SK-N-SH (cell line): ENCODE results near the gene FGD6. TPM values are rescaled to one million over a fixed set of nuclear protein-coding genes. Genes with fewer than 3 reads are reported as not detected.

Experiments
- CTCF ChIA-PET: fragments of 300-600, 350-600 bp; formaldehyde crosslinking; extraction: SDS; loops from one replicate; lab custom pipeline; 2021; lab: Yijun Ruan, JAX
- POLR2A ChIA-PET: fragments of 350-600 bp; sonication (Branson Sonifier 250); formaldehyde crosslinking; extraction: SDS; loops from one replicate; lab custom pipeline; 2020; ENCODE audit warnings: antibody characterized with exemption, inconsistent platforms; lab: Yijun Ruan, JAX
- DNase-seq: peaks from one replicate; pipeline ENCODE4 v3.0.0; 2012
- H2AFZ ChIP-seq: fragments of 200-600 bp; sonication (generic); 2 replicates; pipeline ENCODE4 v1.8.1; 2016; ENCODE audit warnings: antibody characterized with exemption, mild to moderate bottlenecking, low read depth
- H3F3A ChIP-seq: fragments of 200-600 bp; sonication (generic); replicated peaks from 2 replicates; pipeline ENCODE3; 2016; ENCODE audit warnings: antibody characterized with exemption, mild to moderate bottlenecking; ENCODE audit not compliant: insufficient read depth
- H3K27ac ChIP-seq, 2 experiments: fragments of 200-500 bp in 1 of 2; fragments of 200-600 bp in 1 of 2; sonication (Bioruptor generic) in 1 of 2; sonication (generic), shearing (Covaris generic) in 1 of 2; 2 replicates each; pipeline versions ENCODE4 v1.5.1 to v1.6.1; 2014 to 2016; ENCODE audit warnings: low read depth in 2 of 2, inconsistent platforms in 1 of 2, low read length in 1 of 2, mild to moderate bottlenecking in 1 of 2, mixed read lengths in 1 of 2
- H3K27me3 ChIP-seq: fragments of 200-600 bp; sonication (generic), shearing (Covaris generic); 2 replicates; pipeline ENCODE4 v1.6.1; 2016; ENCODE audit warnings: mixed run types; ENCODE audit not compliant: insufficient read depth
- H3K36me3 ChIP-seq, 2 experiments: fragments of 200-500 bp in 1 of 2; fragments of 200-600 bp in 1 of 2; sonication (Bioruptor generic) in 1 of 2; sonication (generic) in 1 of 2; replicated peaks in 1 of 2; 2 replicates each; pipeline versions ENCODE3 to v1.5.1; 2014 to 2016; ENCODE audit warnings: low read length in 1 of 2, mild to moderate bottlenecking in 1 of 2; ENCODE audit not compliant: insufficient read depth in 2 of 2, control insufficient read depth in 1 of 2
- H3K4me1 ChIP-seq, 2 experiments: fragments of 200-500 bp in 1 of 2; fragments of 200-600 bp in 1 of 2; sonication (Bioruptor generic) in 1 of 2; sonication (generic), shearing (Covaris generic) in 1 of 2; 2 replicates each; pipeline versions ENCODE4 v1.5.1 to v1.6.1; 2014 to 2016; ENCODE audit warnings: low read depth in 1 of 2, low read length in 1 of 2, mixed run types in 1 of 2; ENCODE audit not compliant: insufficient read depth in 2 of 2, control insufficient read depth in 1 of 2
- H3K4me2 ChIP-seq: fragments of 200-600 bp; sonication (generic), shearing (Covaris generic); 2 replicates; pipeline ENCODE4 v1.6.1; 2017; ENCODE audit warnings: mixed run types
- H3K4me3 ChIP-seq, 2 experiments: fragments of 200-500 bp in 1 of 2; fragments of 200-600 bp in 1 of 2; sonication (Bioruptor generic) in 1 of 2; sonication (generic), shearing (Covaris generic) in 1 of 2; 2 replicates each; pipeline versions ENCODE4 v1.5.1 to v1.8.1; 2014 to 2016; ENCODE audit warnings: low read depth in 2 of 2, inconsistent platforms in 1 of 2, low read length in 1 of 2, mild to moderate bottlenecking in 1 of 2, mixed read lengths in 1 of 2, moderate library complexity in 1 of 2
- H3K79me2 ChIP-seq: fragments of 200-600 bp; sonication (generic); 2 replicates; pipeline ENCODE4 v1.8.1; 2017; ENCODE audit warnings: mild to moderate bottlenecking; ENCODE audit not compliant: insufficient read depth
- H3K9ac ChIP-seq: fragments of 200-600 bp; sonication (generic); 2 replicates; pipeline ENCODE4 v1.6.1; 2017; ENCODE audit warnings: mixed run types
- H3K9me2 ChIP-seq: fragments of 200-600 bp; sonication (generic); 2 replicates; pipeline ENCODE4 v1.6.1; 2017; ENCODE audit warnings: mixed run types
- H3K9me3 ChIP-seq: fragments of 200-600 bp; sonication (generic); 2 replicates; pipeline ENCODE4 v1.6.1; 2017; ENCODE audit warnings: mixed run types, mild to moderate bottlenecking, moderate library complexity
- H4K20me1 ChIP-seq: fragments of 200-600 bp; sonication (generic); 2 replicates; pipeline ENCODE4 v1.6.1; 2017; ENCODE audit warnings: mild to moderate bottlenecking, mixed run types; ENCODE audit not compliant: insufficient read depth
- EP300 ChIP-seq, 2 experiments: IDR thresholded peaks; 2 replicates each; pipeline versions ENCODE4 v1.4.0 to v1.6.1; 2012; ENCODE audit warnings: borderline replicate concordance in 1 of 2, low read depth in 1 of 2, low read length in 1 of 2
- FOXM1 ChIP-seq: IDR thresholded peaks from 2 replicates; pipeline ENCODE4 v1.4.0; 2012; ENCODE audit warnings: low read depth, mild to moderate bottlenecking
- GABPA ChIP-seq: IDR thresholded peaks from 2 replicates; pipeline ENCODE4 v1.4.0; 2012; ENCODE audit warnings: low read depth, mild to moderate bottlenecking
- GATA2 ChIP-seq: sonication (generic); formaldehyde crosslinking; IDR thresholded peaks from 2 replicates; pipeline ENCODE4 v1.5.0; 2020; ENCODE audit warnings: mild to moderate bottlenecking, missing genetic modification reagents
- JUND ChIP-seq: IDR thresholded peaks from 2 replicates; pipeline ENCODE4 v1.4.0; 2012
- MAX ChIP-seq: IDR thresholded peaks from 2 replicates; pipeline ENCODE4 v1.4.0; 2012; ENCODE audit warnings: low read depth
- MEF2A ChIP-seq: IDR thresholded peaks from 2 replicates; pipeline ENCODE4 v1.4.0; 2012; ENCODE audit warnings: low read depth, borderline replicate concordance
- NRF1 ChIP-seq: IDR thresholded peaks from 2 replicates; pipeline ENCODE4 v1.6.1; 2012; ENCODE audit warnings: low read depth, mild to moderate bottlenecking, low read length
- RCOR1 ChIP-seq: fragments of 150-350 bp; IDR thresholded peaks from 2 replicates; pipeline ENCODE4 v1.6.1; 2017; ENCODE audit warnings: antibody characterized with exemption, low read length
- RFX5 ChIP-seq: IDR thresholded peaks from 2 replicates; pipeline ENCODE4 v1.6.1; 2012; ENCODE audit warnings: mild to moderate bottlenecking, improper control_type of control experiment, low read length
- RXRA ChIP-seq: IDR thresholded peaks from 2 replicates; pipeline ENCODE4 v1.4.0; 2012; ENCODE audit warnings: low read depth, mild to moderate bottlenecking, borderline replicate concordance
- WGBS: methylation state at CpG from one replicate; pipeline ENCODE4 v1.1.6; 2017; ENCODE audit warnings: low lambda C conversion rate; 5-methylcytosine and 5-hydroxymethylcytosine counted together
- polyA plus RNA-seq, 3 experiments: library from polyadenylated mRNA; depleted of rRNA; stranded (reverse); fragments of >200 nt; gene quantifications; 2 replicates each; pipeline ENCODE4 v1.2.3, GENCODE V29; 2012
- TF ChIP-seq, protein P1 (sequence below): IDR thresholded peaks from 2 replicates; pipeline ENCODE4; 2012
- TF ChIP-seq, protein P2 (sequence below): IDR thresholded peaks from 2 replicates; pipeline ENCODE4 v1.6.1; 2012; ENCODE audit warnings: mild to moderate bottlenecking, low read depth, low read length, moderate library complexity
- TF ChIP-seq, protein P3 (sequence below): IDR thresholded peaks from 2 replicates; pipeline ENCODE4 v1.4.0; 2012; ENCODE audit warnings: low read depth, borderline replicate concordance
- TF ChIP-seq, protein P4 (sequence below): fragments of 150-350 bp; IDR thresholded peaks from 2 replicates; pipeline ENCODE4 v1.6.1; 2017; ENCODE audit warnings: antibody characterized with exemption, low read length, low read depth, borderline replicate concordance

The FGD6 gene
- polyA plus RNA-seq, 1 of the 3 experiments (the other 2 are of a cell fraction) = 2.8 TPM

DNA sequence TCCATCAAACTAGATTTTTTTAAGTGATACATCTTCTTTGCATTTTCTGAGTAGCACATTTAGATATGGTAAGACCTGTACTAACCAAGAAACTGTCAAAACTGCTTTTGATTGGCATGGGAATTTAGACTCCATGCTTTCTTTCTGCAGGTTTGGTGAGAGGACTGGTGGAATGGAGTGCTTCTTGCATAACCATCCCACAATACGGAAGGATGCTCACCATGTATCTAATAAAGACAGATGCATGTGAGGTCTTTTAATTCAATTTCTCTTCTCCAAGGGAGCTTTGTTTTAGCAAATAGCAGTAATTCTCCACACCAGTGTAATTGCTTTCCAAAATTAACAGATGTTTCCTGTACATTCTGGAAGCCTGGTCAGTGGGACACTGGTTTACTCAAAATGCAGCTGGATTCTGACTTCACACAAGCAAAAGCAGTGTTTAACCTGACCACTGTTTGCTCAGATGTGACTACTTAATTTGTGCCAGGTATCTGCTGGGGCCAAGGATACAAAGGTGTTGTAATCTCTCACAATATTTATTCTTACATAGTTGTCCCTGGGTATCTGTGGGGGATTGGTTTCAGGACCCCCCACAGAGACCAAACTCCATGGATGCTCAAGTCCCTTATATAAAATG is 26.1 kb downstream of the FGD6 start (continued):
- TF ChIP-seq, protein P1, sequence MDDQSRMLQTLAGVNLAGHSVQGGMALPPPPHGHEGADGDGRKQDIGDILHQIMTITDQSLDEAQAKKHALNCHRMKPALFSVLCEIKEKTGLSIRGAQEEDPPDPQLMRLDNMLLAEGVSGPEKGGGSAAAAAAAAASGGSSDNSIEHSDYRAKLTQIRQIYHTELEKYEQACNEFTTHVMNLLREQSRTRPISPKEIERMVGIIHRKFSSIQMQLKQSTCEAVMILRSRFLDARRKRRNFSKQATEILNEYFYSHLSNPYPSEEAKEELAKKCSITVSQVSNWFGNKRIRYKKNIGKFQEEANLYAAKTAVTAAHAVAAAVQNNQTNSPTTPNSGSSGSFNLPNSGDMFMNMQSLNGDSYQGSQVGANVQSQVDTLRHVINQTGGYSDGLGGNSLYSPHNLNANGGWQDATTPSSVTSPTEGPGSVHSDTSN = no peak
- TF ChIP-seq MAX (no peak), MEF2A (no peak), RFX5 (no peak), FOXM1 (no peak)

DNA sequence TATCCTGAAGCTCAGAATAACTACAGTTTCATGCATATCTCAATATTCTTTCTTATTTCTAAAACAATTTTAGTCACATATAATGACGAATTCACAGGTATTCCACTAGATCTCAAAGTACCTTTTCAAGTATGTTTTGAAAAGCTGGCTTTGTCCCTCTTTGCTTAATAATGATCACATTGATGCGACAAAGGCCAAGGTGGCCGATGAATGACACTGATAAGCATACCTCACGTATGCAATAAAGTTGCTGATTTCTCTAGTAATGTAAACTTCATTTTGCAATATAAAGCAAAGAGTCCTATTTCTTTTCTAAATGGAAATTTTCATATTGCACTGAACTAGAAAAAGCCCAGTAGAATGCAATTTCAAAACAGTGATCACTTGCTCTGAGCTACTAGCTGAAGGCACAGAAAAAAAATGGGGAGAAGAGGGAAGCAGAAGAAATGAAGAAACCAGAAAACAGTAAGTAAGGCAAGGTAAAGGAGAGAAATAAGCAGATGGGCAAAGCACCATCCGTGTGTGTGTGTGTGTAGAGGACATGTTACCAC is 29.3 kb downstream of the FGD6 start:
- H3K79me2 ChIP-seq = peaks cover 4% of the 10 kb centered on the region; the same call in 1 of the 2 replicates
- H3F3A ChIP-seq = peaks cover under 1% of the 10 kb centered on the region
- WGBS = 82% methylated on average over 5 of the region's 5 CpGs
- H3K27ac ChIP-seq = no peak overlapping the region
- ChIA-PET CTCF (interaction anchor here (1.1 kb wide), 1 partner anchor 29 kb away, joined by 3 read pairs; the partner anchor contains the start of gene FGD6), POLR2A (interaction anchor here (0.6 kb wide), 1 partner anchor 184 kb away, joined by 3 read pairs; no protein-coding TSS in a partner anchor)
- H3K4me2 ChIP-seq = no peak overlapping the region
- H3K4me3 ChIP-seq = no peak overlapping the region
- H3K36me3 ChIP-seq = no peaks in the 10 kb centered on the region
- no peaks in the 10 kb centered on the region for H3K9me3 ChIP-seq
- no peak for DNase-seq
- no peaks in the 10 kb centered on the region for H3K9me2 ChIP-seq
- H3K27me3 ChIP-seq = no peaks in the 10 kb centered on the region
- TF ChIP-seq RCOR1 (no peak), JUND (no peak), GABPA (no peak), RXRA (no peak), NRF1 (no peak), FOXM1 (no peak), EP300 (IDR thresholded peaks at IDR 0.05; ENCODE audit: borderline replicate concordance in 1 of 2, low read depth in 1 of 2, low read length in 1 of 2) (no peak), GATA2 (CRISPR knock-in tag) (no peak)
- TF ChIP-seq, protein P2, sequence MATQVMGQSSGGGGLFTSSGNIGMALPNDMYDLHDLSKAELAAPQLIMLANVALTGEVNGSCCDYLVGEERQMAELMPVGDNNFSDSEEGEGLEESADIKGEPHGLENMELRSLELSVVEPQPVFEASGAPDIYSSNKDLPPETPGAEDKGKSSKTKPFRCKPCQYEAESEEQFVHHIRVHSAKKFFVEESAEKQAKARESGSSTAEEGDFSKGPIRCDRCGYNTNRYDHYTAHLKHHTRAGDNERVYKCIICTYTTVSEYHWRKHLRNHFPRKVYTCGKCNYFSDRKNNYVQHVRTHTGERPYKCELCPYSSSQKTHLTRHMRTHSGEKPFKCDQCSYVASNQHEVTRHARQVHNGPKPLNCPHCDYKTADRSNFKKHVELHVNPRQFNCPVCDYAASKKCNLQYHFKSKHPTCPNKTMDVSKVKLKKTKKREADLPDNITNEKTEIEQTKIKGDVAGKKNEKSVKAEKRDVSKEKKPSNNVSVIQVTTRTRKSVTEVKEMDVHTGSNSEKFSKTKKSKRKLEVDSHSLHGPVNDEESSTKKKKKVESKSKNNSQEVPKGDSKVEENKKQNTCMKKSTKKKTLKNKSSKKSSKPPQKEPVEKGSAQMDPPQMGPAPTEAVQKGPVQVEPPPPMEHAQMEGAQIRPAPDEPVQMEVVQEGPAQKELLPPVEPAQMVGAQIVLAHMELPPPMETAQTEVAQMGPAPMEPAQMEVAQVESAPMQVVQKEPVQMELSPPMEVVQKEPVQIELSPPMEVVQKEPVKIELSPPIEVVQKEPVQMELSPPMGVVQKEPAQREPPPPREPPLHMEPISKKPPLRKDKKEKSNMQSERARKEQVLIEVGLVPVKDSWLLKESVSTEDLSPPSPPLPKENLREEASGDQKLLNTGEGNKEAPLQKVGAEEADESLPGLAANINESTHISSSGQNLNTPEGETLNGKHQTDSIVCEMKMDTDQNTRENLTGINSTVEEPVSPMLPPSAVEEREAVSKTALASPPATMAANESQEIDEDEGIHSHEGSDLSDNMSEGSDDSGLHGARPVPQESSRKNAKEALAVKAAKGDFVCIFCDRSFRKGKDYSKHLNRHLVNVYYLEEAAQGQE = no peak
- TF ChIP-seq, protein P3, sequence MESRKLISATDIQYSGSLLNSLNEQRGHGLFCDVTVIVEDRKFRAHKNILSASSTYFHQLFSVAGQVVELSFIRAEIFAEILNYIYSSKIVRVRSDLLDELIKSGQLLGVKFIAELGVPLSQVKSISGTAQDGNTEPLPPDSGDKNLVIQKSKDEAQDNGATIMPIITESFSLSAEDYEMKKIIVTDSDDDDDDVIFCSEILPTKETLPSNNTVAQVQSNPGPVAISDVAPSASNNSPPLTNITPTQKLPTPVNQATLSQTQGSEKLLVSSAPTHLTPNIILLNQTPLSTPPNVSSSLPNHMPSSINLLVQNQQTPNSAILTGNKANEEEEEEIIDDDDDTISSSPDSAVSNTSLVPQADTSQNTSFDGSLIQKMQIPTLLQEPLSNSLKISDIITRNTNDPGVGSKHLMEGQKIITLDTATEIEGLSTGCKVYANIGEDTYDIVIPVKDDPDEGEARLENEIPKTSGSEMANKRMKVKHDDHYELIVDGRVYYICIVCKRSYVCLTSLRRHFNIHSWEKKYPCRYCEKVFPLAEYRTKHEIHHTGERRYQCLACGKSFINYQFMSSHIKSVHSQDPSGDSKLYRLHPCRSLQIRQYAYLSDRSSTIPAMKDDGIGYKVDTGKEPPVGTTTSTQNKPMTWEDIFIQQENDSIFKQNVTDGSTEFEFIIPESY = no peak
- TF ChIP-seq, protein P4, sequence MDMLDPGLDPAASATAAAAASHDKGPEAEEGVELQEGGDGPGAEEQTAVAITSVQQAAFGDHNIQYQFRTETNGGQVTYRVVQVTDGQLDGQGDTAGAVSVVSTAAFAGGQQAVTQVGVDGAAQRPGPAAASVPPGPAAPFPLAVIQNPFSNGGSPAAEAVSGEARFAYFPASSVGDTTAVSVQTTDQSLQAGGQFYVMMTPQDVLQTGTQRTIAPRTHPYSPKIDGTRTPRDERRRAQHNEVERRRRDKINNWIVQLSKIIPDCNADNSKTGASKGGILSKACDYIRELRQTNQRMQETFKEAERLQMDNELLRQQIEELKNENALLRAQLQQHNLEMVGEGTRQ = no peak
- no peak overlapping the region for H2AFZ ChIP-seq
- H4K20me1 ChIP-seq = no peaks in the 10 kb centered on the region
- peaks cover 0 to 5% of the 10 kb centered on the region in 2 experiments; a peak in 1 of 4 replicates for H3K4me1 ChIP-seq
- no peak overlapping the region; the same call in 1 of the 2 replicates for H3K9ac ChIP-seq
